Loucy (cell line): ENCODE results near the gene MRPS17.

Experiments used
- H2AFZ ChIP-seq: fragments of 200-600 bp; sonication (generic); 2 replicates; pipeline ENCODE4 v1.6.0; 2016; ENCODE audit warnings: antibody characterized with exemption, mild to moderate bottlenecking, low read length, moderate library complexity
- H3F3A ChIP-seq: fragments of 200-600 bp; 2 replicates; pipeline ENCODE4 v1.6.0; 2016; ENCODE audit warnings: antibody characterized with exemption, low read depth, mild to moderate bottlenecking
- H3K27me3 ChIP-seq: fragments of 200-600 bp; sonication (generic); 2 replicates; pipeline ENCODE4 v1.6.1; 2014; ENCODE audit warnings: low read length, mild to moderate bottlenecking; ENCODE audit not compliant: insufficient read depth, poor library complexity, severe bottlenecking
- H3K36me3 ChIP-seq: fragments of 200-600 bp; sonication (generic); 2 replicates; pipeline ENCODE4 v1.6.1; 2016; ENCODE audit warnings: low read length; ENCODE audit not compliant: insufficient read depth
- H3K4me1 ChIP-seq: fragments of 200-600 bp; sonication (generic); 2 replicates; pipeline ENCODE4 v1.5.1; 2014; ENCODE audit warnings: low read length, mild to moderate bottlenecking; ENCODE audit not compliant: insufficient read depth, poor library complexity, severe bottlenecking
- H3K4me2 ChIP-seq: fragments of 200-600 bp; sonication (generic); 2 replicates; pipeline ENCODE4 v1.6.0; 2014; ENCODE audit warnings: antibody characterized with exemption, low read length, low read depth, mild to moderate bottlenecking; ENCODE audit not compliant: poor library complexity, severe bottlenecking
- H3K4me3 ChIP-seq: fragments of 200-600 bp; sonication (generic); 2 replicates; pipeline ENCODE4 v1.5.1; 2014; ENCODE audit warnings: low read length, mild to moderate bottlenecking, mixed read lengths; ENCODE audit not compliant: poor library complexity, severe bottlenecking
- H3K79me2 ChIP-seq: fragments of 200-600 bp; sonication (generic); 2 replicates; pipeline ENCODE4 v1.6.1; 2014; ENCODE audit warnings: low read length; ENCODE audit not compliant: insufficient read depth
- H3K9ac ChIP-seq: fragments of 200-600 bp; sonication (generic); 2 replicates; pipeline ENCODE4 v1.6.0; 2014; ENCODE audit warnings: mild to moderate bottlenecking, low read depth, low read length, moderate library complexity; ENCODE audit not compliant: poor library complexity, severe bottlenecking
- H3K9me2 ChIP-seq: fragments of 200-600 bp; sonication (generic); replicated peaks from 2 replicates; pipeline ENCODE4 v1.6.1; 2016; ENCODE audit warnings: low read depth, low read length, mixed read lengths
- H3K9me3 ChIP-seq: fragments of 200-600 bp; sonication (generic); 2 replicates; pipeline ENCODE4 v1.6.1; 2014; ENCODE audit warnings: mild to moderate bottlenecking, antibody characterized with exemption, low read length, low read depth; ENCODE audit not compliant: insufficient read depth
- H4K20me1 ChIP-seq: fragments of 200-600 bp; sonication (generic); 2 replicates; pipeline ENCODE4 v1.6.0; 2014; ENCODE audit warnings: antibody characterized with exemption, low read length, mild to moderate bottlenecking; ENCODE audit not compliant: insufficient read depth, poor library complexity, severe bottlenecking
- EZH2phosphoT487 ChIP-seq: fragments of 200-600 bp; IDR thresholded peaks from 2 replicates; pipeline ENCODE4 v1.6.1; 2018; ENCODE audit warnings: antibody characterized with exemption, mild to moderate bottlenecking, moderate library complexity, borderline replicate concordance
- TF ChIP-seq, protein P1 (sequence below): fragments of 200-600 bp; sonication (generic); conservative IDR thresholded peaks from 2 replicates; pipeline ENCODE4 v1.5.1; 2014; ENCODE audit warnings: mild to moderate bottlenecking, antibody characterized with exemption, low read length

Gene MRPS17

DNA sequence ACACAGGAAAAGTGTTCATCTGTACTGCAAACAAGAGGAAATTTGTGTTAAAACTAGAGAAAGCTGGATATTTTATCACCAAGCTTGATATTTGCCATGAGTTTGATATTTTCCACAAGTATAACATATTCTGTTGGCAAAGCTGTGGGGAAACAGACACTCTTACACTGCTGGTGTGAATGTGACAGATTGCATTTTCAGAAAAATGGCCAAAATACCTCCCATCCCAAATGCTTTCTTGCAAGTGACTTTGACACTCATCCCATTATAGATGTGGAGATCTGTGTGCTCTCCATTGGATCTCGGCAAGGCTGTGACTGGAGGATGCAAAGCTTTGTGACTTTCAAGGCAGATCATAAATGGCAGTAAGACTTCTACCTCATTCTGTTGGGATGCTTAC, 33.9 kb upstream of the MRPS17 start:
- H3F3A ChIP-seq, result no peaks in the 10 kb centered on the region
- H3K36me3 ChIP-seq, result no peaks in the 10 kb centered on the region
- no peaks in the 10 kb centered on the region for H3K79me2 ChIP-seq
- no peaks in the 10 kb centered on the region for H3K9me3 ChIP-seq
- H3K27me3 ChIP-seq, result no peaks in the 10 kb centered on the region
- no peak overlapping the region for H3K4me2 ChIP-seq
- TF ChIP-seq EZH2phosphoT487, result no peak
- TF ChIP-seq, protein P1, sequence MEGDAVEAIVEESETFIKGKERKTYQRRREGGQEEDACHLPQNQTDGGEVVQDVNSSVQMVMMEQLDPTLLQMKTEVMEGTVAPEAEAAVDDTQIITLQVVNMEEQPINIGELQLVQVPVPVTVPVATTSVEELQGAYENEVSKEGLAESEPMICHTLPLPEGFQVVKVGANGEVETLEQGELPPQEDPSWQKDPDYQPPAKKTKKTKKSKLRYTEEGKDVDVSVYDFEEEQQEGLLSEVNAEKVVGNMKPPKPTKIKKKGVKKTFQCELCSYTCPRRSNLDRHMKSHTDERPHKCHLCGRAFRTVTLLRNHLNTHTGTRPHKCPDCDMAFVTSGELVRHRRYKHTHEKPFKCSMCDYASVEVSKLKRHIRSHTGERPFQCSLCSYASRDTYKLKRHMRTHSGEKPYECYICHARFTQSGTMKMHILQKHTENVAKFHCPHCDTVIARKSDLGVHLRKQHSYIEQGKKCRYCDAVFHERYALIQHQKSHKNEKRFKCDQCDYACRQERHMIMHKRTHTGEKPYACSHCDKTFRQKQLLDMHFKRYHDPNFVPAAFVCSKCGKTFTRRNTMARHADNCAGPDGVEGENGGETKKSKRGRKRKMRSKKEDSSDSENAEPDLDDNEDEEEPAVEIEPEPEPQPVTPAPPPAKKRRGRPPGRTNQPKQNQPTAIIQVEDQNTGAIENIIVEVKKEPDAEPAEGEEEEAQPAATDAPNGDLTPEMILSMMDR, result no peak
- H4K20me1 ChIP-seq, result no peaks in the 10 kb centered on the region
- peaks cover 3% of the 10 kb centered on the region for H3K4me1 ChIP-seq
- no peak overlapping the region for H3K9ac ChIP-seq
- H3K9me2 ChIP-seq, result no peaks in the 10 kb centered on the region
- H2AFZ ChIP-seq, result 0 out of 2 replicates have a peak overlapping the region, but pooled peaks have one; percentile 39
- no peak overlapping the region for H3K4me3 ChIP-seq

DNA sequence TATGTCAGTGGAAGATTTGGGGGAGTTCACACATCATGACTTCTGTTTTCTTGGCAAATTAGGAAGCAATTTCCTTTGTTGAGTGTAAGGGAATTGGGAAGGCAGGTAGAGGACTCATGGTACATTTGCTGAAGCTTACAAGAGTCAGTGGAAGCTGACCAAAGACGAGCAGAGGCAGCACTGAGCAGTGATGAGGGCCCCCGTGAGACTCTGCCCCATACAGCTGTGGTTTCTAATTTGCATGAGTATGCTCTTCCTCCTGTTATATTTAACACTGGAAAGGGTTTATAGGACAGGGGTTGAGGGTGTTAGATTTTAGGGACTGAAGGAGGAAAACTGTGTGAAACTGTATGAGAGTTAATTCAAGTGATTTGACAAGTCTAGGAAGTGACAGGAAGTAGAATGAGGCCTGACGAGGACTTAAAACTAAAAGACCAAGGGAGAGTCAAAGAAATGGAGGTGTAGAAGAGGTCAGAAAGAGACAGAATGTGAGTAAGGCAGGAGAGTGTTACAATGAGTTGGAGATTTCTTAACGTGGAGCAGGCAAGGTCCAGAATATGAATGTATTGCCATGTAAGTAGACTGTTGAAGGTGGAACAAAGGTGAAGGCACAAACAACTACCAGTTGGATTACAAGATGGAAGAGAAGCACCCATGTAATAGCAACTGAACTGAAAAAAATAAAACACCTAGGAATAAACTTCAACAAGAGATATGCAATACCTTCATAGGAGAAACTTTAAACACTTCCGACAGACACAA, 23.5 kb upstream of the MRPS17 start:
- peaks cover 7% of the 10 kb centered on the region for H3F3A ChIP-seq
- H3K4me1 ChIP-seq, result peaks cover 55% of the 10 kb centered on the region
- no peak overlapping the region for H2AFZ ChIP-seq
- H3K9ac ChIP-seq, result peak overlapping the region; percentile 88
- H3K79me2 ChIP-seq, result peaks cover 24% of the 10 kb centered on the region
- H3K4me2 ChIP-seq, result peak overlapping the region; percentile 84
- no peaks in the 10 kb centered on the region for H4K20me1 ChIP-seq
- no peaks in the 10 kb centered on the region for H3K27me3 ChIP-seq
- no peaks in the 10 kb centered on the region for H3K9me3 ChIP-seq
- peak overlapping the region; percentile 67 for H3K4me3 ChIP-seq
- H3K36me3 ChIP-seq, result no peaks in the 10 kb centered on the region
- H3K9me2 ChIP-seq, result no peaks in the 10 kb centered on the region
- TF ChIP-seq, protein P1, result no peak
- TF ChIP-seq EZH2phosphoT487, result no peak

DNA sequence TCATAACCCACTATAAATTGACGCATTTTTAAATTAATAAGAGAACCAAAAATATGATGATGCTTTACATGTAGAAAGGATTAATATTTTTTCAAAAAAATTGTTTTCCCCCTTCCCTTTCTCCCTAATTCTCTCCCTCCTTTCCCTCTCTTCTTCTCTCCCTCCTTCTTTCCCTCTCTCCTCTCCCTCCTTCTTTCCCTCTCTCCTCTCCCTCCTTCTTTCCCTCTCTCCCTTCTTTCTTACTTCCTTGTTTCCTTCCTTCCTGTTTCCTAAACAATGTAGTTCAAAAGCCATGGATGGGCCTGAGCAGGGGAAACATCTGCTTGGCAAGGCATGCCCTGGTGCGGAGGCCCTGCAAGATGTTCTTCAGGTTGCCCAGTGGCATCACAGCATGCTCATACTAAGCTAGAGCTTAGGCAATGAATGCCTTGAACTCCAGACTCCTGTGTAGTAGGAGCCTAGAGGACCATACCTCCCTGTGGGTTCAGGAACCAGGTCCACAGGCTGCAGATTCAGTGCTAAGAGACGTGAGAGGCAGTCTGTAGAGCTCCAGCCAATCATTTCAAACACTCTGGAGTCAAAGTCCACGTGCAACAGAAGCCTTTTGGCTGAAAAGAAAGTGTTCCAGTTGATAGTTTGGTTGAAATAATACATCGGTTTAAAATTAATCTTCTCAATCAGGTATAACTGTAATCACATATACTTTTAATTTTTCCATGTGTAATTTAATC, 20.1 kb upstream of the MRPS17 start:
- Histone ChIP-seq H3K9ac (no peak overlapping the region), H4K20me1 (no peaks in the 10 kb centered on the region), H3K27me3 (no peaks in the 10 kb centered on the region), H3F3A (peaks cover 5% of the 10 kb centered on the region), H3K4me3 (no peak overlapping the region), H3K79me2 (peaks cover 6% of the 10 kb centered on the region; the same call in 1 of the 2 replicates), H2AFZ (no peak overlapping the region), H3K9me3 (no peaks in the 10 kb centered on the region; the same call in 1 of the 2 replicates), H3K4me1 (peaks cover 26% of the 10 kb centered on the region), H3K36me3 (no peaks in the 10 kb centered on the region), H3K9me2 (no peaks in the 10 kb centered on the region), H3K4me2 (no peak overlapping the region)
- no peak for TF ChIP-seq EZH2phosphoT487
- TF ChIP-seq, protein P1, result no peak
